Stimulated activated CD8-positive, alpha-beta memory T cell treated with anti-CD3 and anti-CD28 coated beads, Interleukin-7, amount 100 ng/mL, for 1 hour (primary cell): ENCODE data around the gene DIRAS1.
"Not testable (repeated sequence)": the region's sequence is repeated elsewhere in the genome, so short reads cannot be mapped to it uniquely, and the experiment has no call there.

Experiments used
- DNase-seq, 2 donors: peaks; one replicate each; pipeline ENCODE4 v3.0.0-alpha.2; 2020; ENCODE audit warnings: low read depth in 2 of 2

The DIRAS1 gene

GRCh38 chr19:2726904-2727639, 5.9 kb upstream of the DIRAS1 start:
- DNase-seq = no peak

GRCh38 chr19:2726160-2726855, 5.1 kb upstream of the DIRAS1 start:
- no peak for DNase-seq

- no peak for DNase-seq
These were observed 3.0 kb upstream of the DIRAS1 start for GRCh38 chr19:2724148-2724557.

- no peak for DNase-seq
These were observed 2.6 kb upstream of the DIRAS1 start for GRCh38 chr19:2723747-2724146.

GRCh38 chr19:2723345-2723715, 2.2 kb upstream of the DIRAS1 start:
- no peak for DNase-seq

GRCh38 chr19:2722541-2723344, 1.6 kb upstream of the DIRAS1 start:
- no peak for DNase-seq

GRCh38 chr19:2721570-2722540, 683 bp upstream of the DIRAS1 start:
- no peak for DNase-seq

GRCh38 chr19:2719920-2720776, 1.0 kb downstream of the DIRAS1 start:
- no peak for DNase-seq

- DNase-seq = no peak
These were observed 1.9 kb downstream of the DIRAS1 start for GRCh38 chr19:2719232-2719735.

GRCh38 chr19:2717638-2718541, 3.3 kb downstream of the DIRAS1 start:
- DNase-seq = no peak

GRCh38 chr19:2716722-2717637, 4.2 kb downstream of the DIRAS1 start:
- DNase-seq = no peak

GRCh38 chr19:2716275-2716650, 4.9 kb downstream of the DIRAS1 start:
- DNase-seq = no peak

GRCh38 chr19:2715470-2716274, 5.5 kb downstream of the DIRAS1 start:
- no peak for DNase-seq

- no peak for DNase-seq
These were observed 6.5 kb downstream of the DIRAS1 start for GRCh38 chr19:2714531-2715269.

- not testable (repeated sequence) for DNase-seq
These were observed 7.1 kb downstream of the DIRAS1 start for GRCh38 chr19:2714102-2714501.

- DNase-seq = not testable (repeated sequence)
These were observed 8.0 kb downstream of the DIRAS1 start for GRCh38 chr19:2713170-2713569.

GRCh38 chr19:2711875-2712205, 9.3 kb downstream of the DIRAS1 start:
- DNase-seq = no peak
